NCI-H1436 (cell line): Measurements from ENCODE around the gene ZNF324.
A peak's percentile ranks its signal among the peaks of the same experiment; 100 is the strongest.
"Not testable (repeated sequence)": the region's sequence is repeated elsewhere in the genome, so short reads cannot be mapped to it uniquely, and the experiment has no call there.

Experiments
- DNase-seq: peaks from one replicate; lab custom pipeline; 2025; lab: John Stamatoyannopoulos, UW

ZNF324 gene

GRCh38 chr19:58471736-58472135, 4.9 kb downstream of the ZNF324 start:
- no peak for DNase-seq

GRCh38 chr19:58473775-58474174, 6.9 kb downstream of the ZNF324 start:
- DNase-seq, result no peak

GRCh38 chr19:58474291-58474996, 7.6 kb downstream of the ZNF324 start:
- DNase-seq, result no peak

DNA sequence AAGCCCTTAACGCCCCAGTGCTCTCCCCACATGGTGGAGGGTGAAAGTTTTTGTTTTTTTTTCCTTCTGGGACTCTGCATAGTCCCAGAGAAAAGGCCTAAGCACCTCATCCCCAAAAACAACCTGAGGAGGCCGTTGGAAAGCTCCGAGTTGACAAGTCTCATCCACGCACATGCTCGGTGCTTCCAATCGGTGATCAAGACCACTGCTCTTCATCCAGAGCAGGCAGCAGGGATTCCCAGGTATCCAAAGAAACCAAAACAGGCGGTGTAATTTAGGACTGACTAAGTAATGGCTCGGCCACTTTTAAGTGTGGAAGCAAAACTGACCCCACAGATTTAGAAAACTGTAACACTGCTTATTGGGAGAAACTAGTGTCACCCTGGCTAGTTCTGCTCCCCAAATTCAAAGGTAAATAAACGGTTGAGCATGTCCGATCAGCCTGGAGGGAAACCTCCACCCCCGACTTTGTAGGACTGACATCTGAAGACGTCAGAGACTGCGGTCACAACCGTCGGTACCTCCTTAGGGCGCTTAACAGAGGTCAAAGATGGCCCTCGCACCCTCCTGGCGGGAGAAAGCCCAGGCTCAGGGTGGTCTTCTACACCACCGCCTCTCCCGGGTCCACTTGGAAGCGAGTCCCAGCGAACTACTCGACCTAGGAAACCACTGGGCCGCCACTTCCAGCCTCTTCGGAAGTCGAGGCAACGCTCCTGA, 8.3 kb downstream of the ZNF324 start:
- no peak for DNase-seq

GRCh38 chr19:58475714-58476497, 9.0 kb downstream of the ZNF324 start, which contains the start of gene ZNF446:
Gene ZNF446 (plus strand): TSS chr19:58476352. CDS start chr19:58477219, 867 bp downstream.
- DNase-seq, result peak; percentile 98

DNA sequence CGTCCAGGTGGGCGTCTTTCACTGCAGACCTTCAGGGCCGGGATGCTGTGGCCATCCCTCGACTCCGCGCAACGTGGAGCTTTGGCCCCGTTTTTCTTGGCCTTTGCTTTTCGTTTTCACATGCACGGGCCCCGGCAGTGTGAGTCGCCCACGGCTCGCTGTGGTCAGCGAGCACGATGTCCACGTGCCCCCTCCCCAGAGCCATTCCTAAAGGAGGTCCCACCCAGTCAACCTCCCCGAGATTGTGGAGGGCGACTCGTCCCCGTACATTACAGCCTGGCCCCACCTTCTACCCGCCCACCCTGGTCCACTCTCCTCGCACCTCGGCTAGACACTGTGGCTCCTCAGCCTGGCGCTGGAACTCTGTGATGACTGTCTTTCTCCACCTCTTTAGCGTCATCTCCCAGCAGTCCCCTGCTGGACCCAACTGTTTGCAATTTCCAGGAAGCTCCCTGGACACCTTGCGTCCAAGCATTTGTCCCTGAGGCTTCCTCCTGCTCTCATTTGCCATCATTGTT, 9.7 kb downstream of the ZNF324 start:
- DNase-seq, result peak; percentile 12

- DNase-seq, result no peak
Measured at GRCh38 chr19:58477130-58477529, 10.2 kb downstream of the ZNF324 start.

DNA sequence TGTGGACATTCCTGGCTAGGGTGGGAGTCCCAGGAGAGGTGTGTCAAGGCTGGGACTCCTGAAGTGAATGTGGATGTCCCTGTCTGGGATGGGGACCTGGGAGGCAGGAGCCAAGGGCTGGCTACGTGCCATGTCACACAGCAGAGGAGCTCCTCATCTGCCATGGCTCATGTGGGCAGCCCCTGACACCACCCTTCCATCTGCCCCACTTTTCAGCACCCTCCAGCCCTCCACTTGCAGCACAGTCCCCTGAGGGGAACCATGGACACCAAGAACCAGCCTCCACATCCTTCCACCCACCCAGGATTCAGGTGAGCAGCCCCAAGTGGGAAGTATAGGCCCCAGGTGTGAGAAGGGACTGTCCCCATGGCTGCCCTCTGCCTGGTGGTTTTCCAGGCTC, 11.0 kb downstream of the ZNF324 start:
- DNase-seq, result no peak

DNA sequence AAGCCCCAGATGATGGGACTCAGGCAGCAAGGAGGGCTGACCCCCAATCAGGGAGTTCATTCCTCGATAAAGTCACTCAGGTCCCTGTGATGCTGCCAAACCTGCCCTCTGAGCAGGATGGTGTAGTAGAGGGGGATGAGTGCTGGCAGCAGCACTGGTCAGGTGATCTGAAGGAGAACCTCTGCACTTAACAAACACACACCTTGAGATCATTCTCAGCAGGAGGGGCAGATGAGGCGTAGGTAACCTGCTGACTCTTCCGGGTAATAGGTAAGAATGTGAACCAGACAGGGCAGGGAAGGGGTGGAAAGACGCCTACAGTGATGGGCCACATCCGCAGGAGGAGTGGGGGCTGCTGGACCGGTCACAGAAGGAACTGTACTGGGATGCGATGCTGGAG, 12.4 kb downstream of the ZNF324 start:
- no peak for DNase-seq

DNA sequence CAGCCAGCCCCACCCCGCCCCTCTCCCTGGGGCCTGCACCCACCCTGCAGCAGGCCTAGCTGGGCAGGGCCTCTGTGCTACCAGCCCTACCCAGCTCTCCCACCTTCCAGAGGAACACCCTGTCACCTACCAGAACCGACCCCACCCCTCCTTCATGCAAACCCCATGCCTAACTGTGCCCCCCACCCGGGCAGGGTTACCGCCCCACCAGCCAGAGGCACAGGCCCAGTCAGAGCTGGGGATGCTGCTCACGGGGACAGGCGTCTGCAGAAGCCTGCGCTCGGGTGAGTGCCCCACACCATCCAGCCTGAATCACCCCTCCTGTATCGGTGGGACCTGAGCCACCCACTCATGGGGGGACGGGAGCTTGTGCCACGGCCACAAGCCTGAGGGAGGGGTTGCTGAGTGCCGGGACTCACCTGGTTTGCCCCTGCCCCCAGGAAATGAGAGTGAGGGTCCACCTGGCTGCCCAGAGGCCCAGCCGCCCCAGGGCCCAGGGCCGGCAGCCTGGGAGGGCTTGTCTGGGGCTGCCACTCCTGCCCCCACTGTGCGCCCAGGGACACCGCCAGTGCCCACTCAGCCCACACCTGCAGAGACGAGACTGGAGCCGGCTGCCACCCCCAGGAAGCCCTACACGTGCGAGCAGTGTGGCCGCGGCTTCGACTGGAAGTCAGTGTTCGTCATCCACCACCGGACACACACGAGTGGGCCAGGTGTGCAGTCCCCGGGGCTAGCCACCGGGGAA, 13.0 kb downstream of the ZNF324 start:
- no peak for DNase-seq

GRCh38 chr19:58480481-58480830, 13.6 kb downstream of the ZNF324 start:
- no peak for DNase-seq

- DNase-seq, result no peak
Measured at GRCh38 chr19:58480831-58481230, 14.0 kb downstream of the ZNF324 start.

- no peak for DNase-seq
Measured at GRCh38 chr19:58482372-58482771, 15.5 kb downstream of the ZNF324 start.

GRCh38 chr19:58483776-58484175, 16.9 kb downstream of the ZNF324 start:
- DNase-seq, result no peak

- DNase-seq, result not testable (repeated sequence)
Measured at GRCh38 chr19:58484349-58484748, 17.5 kb downstream of the ZNF324 start.

GRCh38 chr19:58491393-58491792, 24.5 kb downstream of the ZNF324 start:
- DNase-seq, result no peak

- DNase-seq, result no peak
Measured at GRCh38 chr19:58492265-58492664, 25.4 kb downstream of the ZNF324 start.

DNA sequence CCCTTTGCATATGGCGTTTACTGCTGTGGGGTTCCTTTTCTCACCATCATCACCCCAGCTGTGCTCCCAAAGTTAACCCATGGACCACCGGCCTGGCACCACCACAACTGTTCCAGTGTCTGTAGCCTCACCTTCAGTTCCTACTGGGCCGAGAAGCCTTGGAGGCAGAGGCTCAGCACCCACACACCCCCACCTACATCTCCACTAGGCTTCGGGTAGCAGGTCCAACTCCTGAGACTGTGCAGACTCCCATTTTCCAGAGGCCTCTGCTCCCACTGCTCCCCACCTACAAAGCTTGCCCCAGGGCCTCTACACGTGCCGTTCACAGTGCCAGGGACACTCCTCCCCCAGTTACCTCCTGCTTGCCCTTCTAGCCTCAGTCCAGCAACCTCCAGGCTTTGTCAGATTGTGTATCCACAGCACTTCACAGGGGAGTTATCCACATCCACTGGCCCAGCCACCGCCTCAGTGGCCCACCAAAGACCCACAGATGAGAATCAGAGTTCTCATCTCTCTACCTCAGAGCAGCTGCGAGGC, 30.8 kb downstream of the ZNF324 start:
- DNase-seq, result no peak

DNA sequence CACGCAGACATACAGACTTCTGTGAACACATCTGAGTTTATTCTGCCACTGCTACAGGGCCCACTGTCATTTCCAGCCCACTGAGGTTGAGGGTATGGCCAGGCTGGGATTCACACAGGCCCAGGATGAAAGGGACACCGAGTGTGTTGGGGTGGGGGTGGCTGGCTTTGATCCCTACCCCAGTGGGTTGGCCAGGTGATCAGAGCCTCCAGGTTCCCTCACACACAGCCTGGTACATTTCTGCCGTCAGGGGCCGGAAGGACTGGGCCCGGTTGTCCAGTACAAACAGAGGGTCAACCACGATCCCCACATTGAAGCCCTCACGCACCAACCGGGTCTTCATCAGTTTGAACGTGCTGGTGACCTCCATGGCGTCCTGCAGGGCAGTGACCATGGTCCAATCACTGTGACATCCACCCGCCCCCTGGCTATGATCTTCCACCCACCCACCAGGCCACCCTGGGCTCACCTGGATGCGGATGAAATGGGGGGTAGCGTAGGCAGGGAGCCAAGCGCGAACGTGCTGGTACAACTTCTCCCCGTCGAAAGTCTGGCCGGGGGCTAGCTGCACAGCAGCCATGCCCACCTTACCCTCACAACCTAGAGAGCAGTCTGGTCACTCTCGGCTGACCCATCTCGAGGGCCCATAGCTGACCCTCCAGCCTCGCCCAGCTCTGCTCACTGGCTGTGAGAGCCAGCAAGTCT, 31.6 kb downstream of the ZNF324 start:
- DNase-seq, result no peak

GRCh38 chr19:58499021-58499927, 32.4 kb downstream of the ZNF324 start:
- DNase-seq, result peak; percentile 100
